GM18517 (cell line): ENCODE data around the gene EIF6.
A peak's percentile ranks its signal among the peaks of the same experiment; 100 is the strongest.

ENCODE experiments used
- ATAC-seq: cut with Tn5 transposase; IDR thresholded peaks from one replicate; pipeline ENCODE4 v1.9.1; 2021; ENCODE audit warnings: mild to moderate bottlenecking, moderate library complexity; ENCODE audit not compliant: unreplicated experiment

Gene EIF6

GRCh38 chr20:35281506-35282101, 3.0 kb downstream of the EIF6 start:
- no peak for ATAC-seq

GRCh38 chr20:35280523-35280922, 4.0 kb downstream of the EIF6 start:
- ATAC-seq = no peak

GRCh38 chr20:35279533-35280174, 4.9 kb downstream of the EIF6 start:
- ATAC-seq = no peak

GRCh38 chr20:35279040-35279439, 5.5 kb downstream of the EIF6 start:
- ATAC-seq = no peak

GRCh38 chr20:35277531-35278395, 6.8 kb downstream of the EIF6 start, which contains the start of gene MMP24OS:
Gene MMP24OS, minus strand, starts transcription at chr20:35278122. Its CDS starts 193 bp downstream, at chr20:35277929.
- ATAC-seq = peak; percentile 62

- ATAC-seq = peak; percentile 12
Measured at GRCh38 chr20:35277127-35277526, 7.4 kb downstream of the EIF6 start.

GRCh38 chr20:35276408-35276807, 8.2 kb downstream of the EIF6 start:
- no peak for ATAC-seq

GRCh38 chr20:35275741-35276251, 8.8 kb downstream of the EIF6 start:
- ATAC-seq = no peak

- no peak for ATAC-seq
Measured at GRCh38 chr20:35274172-35275092, 10.1 kb downstream of the EIF6 start.

- ATAC-seq = no peak
Measured at GRCh38 chr20:35273449-35274171, 11.0 kb downstream of the EIF6 start.

- no peak for ATAC-seq
Measured at GRCh38 chr20:35271904-35272303, 12.7 kb downstream of the EIF6 start.

GRCh38 chr20:35271073-35271882, 13.3 kb downstream of the EIF6 start:
- no peak for ATAC-seq

GRCh38 chr20:35270021-35270902, 14.3 kb downstream of the EIF6 start:
- ATAC-seq = no peak

- ATAC-seq = no peak
Measured at GRCh38 chr20:35269055-35269781, 15.4 kb downstream of the EIF6 start.

- no peak for ATAC-seq
Measured at GRCh38 chr20:35267092-35267491, 17.5 kb downstream of the EIF6 start.

- no peak for ATAC-seq
Measured at GRCh38 chr20:35264755-35265154, 19.8 kb downstream of the EIF6 start.
